H1 (cell line): ENCODE results near the gene TUBGCP3. TPM values are rescaled to one million over a fixed set of nuclear protein-coding genes. Genes with fewer than 3 reads are reported as not detected.

Experiments
- CTCF ChIA-PET: fragments of 300-600 bp; sonication (Branson Sonifier 250); formaldehyde crosslinking; loops from one replicate; lab custom pipeline; 2021; ENCODE audit not compliant: partially characterized antibody; lab: Charles Lee
- POLR2A ChIA-PET: fragments of 300-600 bp; sonication (Branson Sonifier 250); formaldehyde crosslinking; loops from one replicate; lab custom pipeline; 2021; ENCODE audit warnings: inconsistent platforms; ENCODE audit not compliant: partially characterized antibody; lab: Charles Lee
- DNase-seq, 2 experiments: peaks; one replicate each; pipeline versions ENCODE4 v3.0.0 to v3.0.0-alpha.2; 2010 to 2022; ENCODE audit warnings: low spot score in 2 of 2, low read depth in 1 of 2, mixed read lengths in 1 of 2
- FAIRE-seq: peaks from 2 replicates; lab custom pipeline; 2011; peaks lifted over from hg19 to GRCh38; lab: Jason Lieb, UNC
- H2AFZ ChIP-seq: 2 replicates; pipeline ENCODE4 v1.8.1; 2012; ENCODE audit warnings: low read length, inconsistent platforms
- H2AK5ac ChIP-seq: 2 replicates; pipeline ENCODE4 v1.6.1; 2013; ENCODE audit warnings: low read depth, low read length
- H2BK120ac ChIP-seq: replicated peaks from 2 replicates; pipeline ENCODE3; 2013; ENCODE audit warnings: low read depth, low read length, inconsistent platforms
- H2BK12ac ChIP-seq: 2 replicates; pipeline ENCODE4 v1.6.1; 2013; ENCODE audit warnings: low read depth, low read length
- H2BK15ac ChIP-seq: 2 replicates; pipeline ENCODE4 v1.6.1; 2013; ENCODE audit warnings: low read length
- H2BK20ac ChIP-seq: 2 replicates; pipeline ENCODE4 v1.6.1; 2013; ENCODE audit warnings: low read length
- H2BK5ac ChIP-seq: 2 replicates; pipeline ENCODE4 v1.6.1; 2013; ENCODE audit warnings: low read depth, low read length
- H3K14ac ChIP-seq: 2 replicates; pipeline ENCODE4 v1.6.1; 2013; ENCODE audit warnings: inconsistent platforms; ENCODE audit not compliant: insufficient read length
- H3K18ac ChIP-seq: 2 replicates; pipeline ENCODE4 v1.6.1; 2013; ENCODE audit warnings: low read length; ENCODE audit errors: extremely low read depth
- H3K23ac ChIP-seq: 2 replicates; pipeline ENCODE4 v1.6.1; 2013; ENCODE audit warnings: inconsistent platforms; ENCODE audit not compliant: insufficient read length
- H3K23me2 ChIP-seq: 2 replicates; pipeline ENCODE4 v1.6.1; 2013; ENCODE audit warnings: low read depth, low read length
- H3K27ac ChIP-seq: 2 replicates; pipeline ENCODE4 v1.6.1; 2011; ENCODE audit warnings: low read depth, low read length, inconsistent platforms
- H3K27me3 ChIP-seq, 4 experiments: replicated peaks in 1 of 4; 1 replicate in 1 of 4; 2 replicates in 3 of 4; pipeline versions ENCODE4 v1.6.1 to v1.8.1; 2011 to 2013; ENCODE audit warnings: low read length in 3 of 4, mild to moderate bottlenecking in 3 of 4, inconsistent platforms in 2 of 4, mixed read lengths in 2 of 4, moderate library complexity in 1 of 4; ENCODE audit not compliant: control insufficient read depth in 3 of 4, insufficient read depth in 3 of 4; ENCODE audit errors: extremely low read depth in 1 of 4
- H3K36me3 ChIP-seq, 4 experiments: 2 replicates each; pipeline versions ENCODE4 v1.6.1 to v1.8.1; 2011 to 2013; ENCODE audit warnings: mild to moderate bottlenecking in 4 of 4, low read length in 3 of 4, moderate library complexity in 2 of 4, control low read depth in 1 of 4, inconsistent platforms in 1 of 4; ENCODE audit not compliant: insufficient read depth in 4 of 4, control insufficient read depth in 2 of 4
- H3K4ac ChIP-seq: replicated peaks from 2 replicates; pipeline ENCODE3; 2013; ENCODE audit warnings: low read length, low read depth, mixed read lengths, inconsistent platforms; ENCODE audit not compliant: insufficient read length
- H3K4me1 ChIP-seq, 4 experiments: replicated peaks in 1 of 4; 1 replicate in 1 of 4; 2 replicates in 3 of 4; pipeline versions ENCODE4 v1.6.1 to v1.8.1; 2011 to 2013; ENCODE audit warnings: low read length in 3 of 4, inconsistent platforms in 2 of 4, mixed read lengths in 1 of 4; ENCODE audit not compliant: insufficient read depth in 4 of 4, control insufficient read depth in 3 of 4
- H3K4me2 ChIP-seq, 2 experiments: 2 replicates each; pipeline versions ENCODE4 v1.6.1 to v1.8.1; 2011 to 2013; ENCODE audit warnings: low read depth in 2 of 2, low read length in 2 of 2, control low read depth in 1 of 2, inconsistent platforms in 1 of 2, mild to moderate bottlenecking in 1 of 2; ENCODE audit not compliant: insufficient read depth in 1 of 2
- H3K4me3 ChIP-seq, 4 experiments: fragments of 200-600, 300-600 bp in 1 of 4; sonication (generic), shearing (Covaris generic), sonication (Bioruptor Twin) in 1 of 4; 2 replicates each; pipeline versions ENCODE4 v1.5.1 to v1.8.1; 2011 to 2016; ENCODE audit warnings: low read length in 4 of 4, low read depth in 3 of 4, control low read depth in 2 of 4, inconsistent platforms in 2 of 4, mild to moderate bottlenecking in 2 of 4, mixed read lengths in 1 of 4, moderate library complexity in 1 of 4; ENCODE audit not compliant: insufficient read depth in 2 of 4; ENCODE audit errors: extremely low read depth in 1 of 4
- H3K56ac ChIP-seq: replicated peaks from 2 replicates; pipeline ENCODE3; 2013; ENCODE audit warnings: low read depth, mild to moderate bottlenecking, mixed read lengths, low read length, inconsistent platforms; ENCODE audit not compliant: insufficient read length
- H3K79me1 ChIP-seq: 2 replicates; pipeline ENCODE4 v1.6.1; 2013; ENCODE audit warnings: low read depth, low read length, control low read depth
- H3K79me2 ChIP-seq, 2 experiments: 2 replicates each; pipeline versions ENCODE4 v1.6.1 to v1.8.1; 2012 to 2013; ENCODE audit warnings: low read length in 2 of 2, mild to moderate bottlenecking in 2 of 2, inconsistent platforms in 1 of 2; ENCODE audit not compliant: insufficient read depth in 2 of 2, control insufficient read depth in 1 of 2
- H3K9ac ChIP-seq, 4 experiments: replicated peaks in 1 of 4; 1 replicate in 1 of 4; 2 replicates in 3 of 4; pipeline versions ENCODE4 v1.6.1 to v1.8.1; 2011 to 2013; ENCODE audit warnings: low read depth in 3 of 4, low read length in 3 of 4, control low read depth in 2 of 4, mild to moderate bottlenecking in 2 of 4, moderate library complexity in 2 of 4, inconsistent platforms in 1 of 4; ENCODE audit errors: extremely low read depth in 1 of 4
- H3K9me3 ChIP-seq, 2 experiments: 2 replicates each; pipeline versions ENCODE4 v1.6.1 to v1.8.1; 2012 to 2013; ENCODE audit warnings: mild to moderate bottlenecking in 2 of 2, moderate library complexity in 2 of 2, control low read depth in 1 of 2, inconsistent platforms in 1 of 2, low read depth in 1 of 2, low read length in 1 of 2, mixed read lengths in 1 of 2; ENCODE audit not compliant: insufficient read depth in 2 of 2
- H4K20me1 ChIP-seq, 2 experiments: replicated peaks in 1 of 2; 2 replicates each; pipeline versions ENCODE3 to v1.8.1; 2011 to 2013; ENCODE audit warnings: inconsistent platforms in 2 of 2, low read length in 2 of 2, mild to moderate bottlenecking in 1 of 2; ENCODE audit not compliant: insufficient read depth in 2 of 2, control insufficient read depth in 1 of 2
- H4K5ac ChIP-seq: 2 replicates; pipeline ENCODE4 v1.6.1; 2013; ENCODE audit warnings: low read length, low read depth, mixed read lengths, inconsistent platforms; ENCODE audit not compliant: insufficient read length
- H4K8ac ChIP-seq: 2 replicates; pipeline ENCODE4 v1.8.0; 2013; ENCODE audit warnings: mild to moderate bottlenecking, moderate library complexity, low read length, inconsistent platforms; ENCODE audit not compliant: insufficient read depth; ENCODE audit errors: extremely low read depth
- H4K91ac ChIP-seq: replicated peaks from 2 replicates; pipeline ENCODE3; 2013; ENCODE audit warnings: low read length, mixed read lengths, inconsistent platforms; ENCODE audit not compliant: insufficient read length
- CBX5 ChIP-seq: fragments of 300-800, 300-1000 bp; sonication (generic); IDR thresholded peaks from 2 replicates; pipeline ENCODE4 v1.7.1; 2016; ENCODE audit warnings: antibody characterized with exemption, low read length, low read depth
- CBX8 ChIP-seq: fragments of 300-800, 300-1000 bp; sonication (generic); IDR thresholded peaks from 2 replicates; pipeline ENCODE4 v1.7.1; 2016; ENCODE audit warnings: low read depth, low read length, borderline replicate concordance
- CHD1 ChIP-seq: IDR thresholded peaks from 2 replicates; pipeline ENCODE4 v1.6.1; 2012; ENCODE audit warnings: low read depth, low read length, improper control_type of control experiment
- CHD2 ChIP-seq: IDR thresholded peaks from 2 replicates; pipeline ENCODE4 v1.6.1; 2012; ENCODE audit warnings: low read length, improper control_type of control experiment
- EGR1 ChIP-seq: IDR thresholded peaks from 2 replicates; pipeline ENCODE4 v1.6.1; 2011; ENCODE audit warnings: low read depth, low read length, borderline replicate concordance
- EP300 ChIP-seq, 2 experiments: IDR thresholded peaks; 1 replicate in 1 of 2; 2 replicates in 1 of 2; pipeline ENCODE4 v1.6.1; 2011 to 2012; ENCODE audit warnings: low read depth in 2 of 2, low read length in 2 of 2, mild to moderate bottlenecking in 2 of 2, borderline replicate concordance in 1 of 2, inconsistent platforms in 1 of 2, moderate library complexity in 1 of 2
- HDAC2 ChIP-seq, 2 experiments: fragments of 300-600 bp in 1 of 2; sonication (generic) in 1 of 2; IDR thresholded peaks; 2 replicates each; pipeline ENCODE4 v1.6.1; 2011 to 2012; ENCODE audit warnings: low read depth in 2 of 2, low read length in 2 of 2, mild to moderate bottlenecking in 2 of 2, moderate library complexity in 2 of 2, borderline replicate concordance in 1 of 2, inconsistent platforms in 1 of 2
- KDM1A ChIP-seq: fragments of 200-600, 300-600 bp; sonication (generic); IDR thresholded peaks from 2 replicates; pipeline ENCODE4 v1.7.1; 2016; ENCODE audit warnings: mild to moderate bottlenecking, low read length, borderline replicate concordance
- KDM4A ChIP-seq: IDR thresholded peaks from one replicate; pipeline ENCODE4 v1.7.1; 2012; ENCODE audit warnings: low read depth, mild to moderate bottlenecking, moderate library complexity, low read length, inconsistent platforms; ENCODE audit not compliant: severe bottlenecking
- MAX ChIP-seq: IDR thresholded peaks from 2 replicates; pipeline ENCODE4 v1.6.1; 2012; ENCODE audit warnings: inconsistent platforms
- NRF1 ChIP-seq: IDR thresholded peaks from 2 replicates; pipeline ENCODE4 v1.6.1; 2011; ENCODE audit warnings: mild to moderate bottlenecking, low read depth, low read length, improper control_type of control experiment
- POLR2AphosphoS5 ChIP-seq: IDR thresholded peaks from 2 replicates; pipeline ENCODE4 v1.6.1; 2011; ENCODE audit warnings: low read depth, low read length
- SP2 ChIP-seq: IDR thresholded peaks from 2 replicates; pipeline ENCODE4 v1.6.1; 2012; ENCODE audit warnings: mild to moderate bottlenecking, low read length, inconsistent platforms
- TCF12 ChIP-seq: IDR thresholded peaks from 2 replicates; pipeline ENCODE4 v1.6.1; 2011; ENCODE audit warnings: low read depth, mild to moderate bottlenecking, low read length
- TEAD4 ChIP-seq: IDR thresholded peaks from 2 replicates; pipeline ENCODE4 v1.6.1; 2012; ENCODE audit warnings: low read depth, low read length, inconsistent platforms, mixed read lengths
- WGBS, 2 experiments: shearing (Covaris generic) in 1 of 2; methylation state at CpG; one replicate each; pipeline versions ENCODE4 v1.1.6 to v1.1.7; 2013 to 2015; ENCODE audit warnings: low lambda C conversion rate in 2 of 2, mixed read lengths in 2 of 2, inconsistent platforms in 1 of 2, low coverage in 1 of 2, missing lambda C conversion rate in 1 of 2; ENCODE audit not compliant: insufficient replicate concordance in 2 of 2, insufficient coverage in 1 of 2, insufficient read length in 1 of 2; ENCODE audit errors: extremely low coverage in 1 of 2, missing lambda C conversion rate in 1 of 2; 5-methylcytosine and 5-hydroxymethylcytosine counted together
- polyA plus RNA-seq, 7 experiments: library from polyadenylated mRNA; depleted of rRNA in 3 of 7; stranded (reverse) in 5 of 7; unstranded in 2 of 7; fragments of >200 nt in 5 of 7; fragments of 200-250 nt in 2 of 7; gene quantifications; 1 replicate in 5 of 7; 2 replicates in 1 of 7; 4 replicates in 1 of 7; pipeline versions ENCODE4 v1.2.1 to v1.2.3, GENCODE V29; 2011 to 2013; ENCODE audit warnings: missing spikeins in 2 of 7, mixed read lengths in 2 of 7
- total RNA-seq: library from RNA; stranded (reverse); fragmentation: NEBNext Ultra II Directional; extraction: Animal tissue kit (Norgen Biotek cat#: 25700); gene quantifications from 2 replicates; pipeline ENCODE4 v1.2.1, GENCODE V29; 2021

Gene TUBGCP3
- total and polyA plus RNA-seq, 2 of the 8 experiments (the other 6 are each of a cell fraction or from before 2014, with no cell fraction given): 27.0 to 31.7 TPM

- 85% methylated on average over 8 of the region's 8 CpGs; no CpG with 5 or more reads in 1 of the 2 experiments for whole genome bisulfite sequencing, 2 experiments
- no peak overlapping the region for H2AK5ac ChIP-seq
- H4K5ac ChIP-seq: no peak overlapping the region
- no peak overlapping the region for H3K4me3 ChIP-seq
- no peaks in the 10 kb centered on the region for H4K20me1 ChIP-seq
- H3K18ac ChIP-seq: no peak overlapping the region
- no peak overlapping the region for H3K4ac ChIP-seq
- no peak for FAIRE-seq
- peak in 1 of 2 experiments; percentile 29 for DNase-seq
- CTCF ChIA-PET: interaction anchor here (0.5 to 2.6 kb wide), 6 partner anchors 10 to 290 kb away, joined by 3 to 14 read pairs (median 3); no protein-coding TSS in a partner anchor
- H2BK12ac ChIP-seq: no peak overlapping the region
- no peak overlapping the region for H3K56ac ChIP-seq
- no peaks in the 10 kb centered on the region for H3K23me2 ChIP-seq
- no peak overlapping the region for H3K4me2 ChIP-seq
- H3K36me3 ChIP-seq: no peaks in the 10 kb centered on the region
- H2BK5ac ChIP-seq: no peak overlapping the region
- H3K79me2 ChIP-seq: no peaks in the 10 kb centered on the region
- H2BK120ac ChIP-seq: no peak overlapping the region
- H3K14ac ChIP-seq: no peak overlapping the region
- no peaks in the 10 kb centered on the region for H3K9me3 ChIP-seq
- no peaks in the 10 kb centered on the region; a peak in 1 of 7 replicates for H3K27me3 ChIP-seq
- no peak overlapping the region for H4K8ac ChIP-seq
- POLR2A ChIA-PET: interaction anchor here (1.1 to 1.2 kb wide), 2 partner anchors 9 to 259 kb away, joined by 3 read pairs; no protein-coding TSS in a partner anchor
- no peaks in the 10 kb centered on the region for H3K79me1 ChIP-seq
- H2BK20ac ChIP-seq: no peak overlapping the region
- no peak overlapping the region for H3K23ac ChIP-seq
- H2BK15ac ChIP-seq: no peak overlapping the region
- H3K27ac ChIP-seq: no peak overlapping the region
- H2AFZ ChIP-seq: no peak overlapping the region
- no peaks in the 10 kb centered on the region for H3K4me1 ChIP-seq
- no peak overlapping the region for H3K9ac ChIP-seq
- H4K91ac ChIP-seq: no peak overlapping the region
- TF ChIP-seq HDAC2 (IDR thresholded peaks at IDR 0.05; ENCODE audit: borderline replicate concordance in 1 of 2, low read depth in 2 of 2, low read length in 2 of 2): no peak
- TF ChIP-seq KDM1A: no peak
- no peak for TF ChIP-seq NRF1
- no peak for TF ChIP-seq EGR1
- no peak for TF ChIP-seq TCF12
- no peak for TF ChIP-seq TEAD4
- no peak for TF ChIP-seq SP2
- TF ChIP-seq CBX8: no peak
- no peak for TF ChIP-seq POLR2AphosphoS5
- no peak for TF ChIP-seq MAX
- no peak for TF ChIP-seq KDM4A
- TF ChIP-seq CHD1: no peak
- no peak for TF ChIP-seq EP300 (IDR thresholded peaks at IDR 0.05; ENCODE audit: borderline replicate concordance in 1 of 2, low read depth in 2 of 2, low read length in 2 of 2)
- TF ChIP-seq CBX5: no peak
- no peak for TF ChIP-seq CHD2
Observed at GRCh38 chr13:112615391-112615790, 27.4 kb upstream of the TUBGCP3 start.
